Right renal pelvis (tissue), 4 donors: ENCODE data around the gene PLBD2. TPM values are rescaled to one million over a fixed set of nuclear protein-coding genes. Genes with fewer than 3 reads are reported as not detected.

Source experiments
- DNase-seq, 4 donors: peaks; one replicate each; pipeline ENCODE4 v3.0.0-alpha.2; 2013; ENCODE audit warnings: low read depth in 4 of 4, low spot score in 3 of 4, missing footprints in 1 of 4
- polyA plus RNA-seq, 4 donors: library from polyadenylated mRNA; unstranded; fragments of 120-200 nt; gene quantifications; one replicate each; pipeline ENCODE4 v1.2.1, GENCODE V29; 2013; ENCODE audit not compliant: insufficient read length in 4 of 4

The PLBD2 gene
- polyA plus RNA-seq, 4 donors, result 18.8 to 22.2 (median 20.9) TPM

- DNase-seq, result no peak
Observed at GRCh38 chr12:113438523-113439300, 80.3 kb downstream of the PLBD2 start.

DNA sequence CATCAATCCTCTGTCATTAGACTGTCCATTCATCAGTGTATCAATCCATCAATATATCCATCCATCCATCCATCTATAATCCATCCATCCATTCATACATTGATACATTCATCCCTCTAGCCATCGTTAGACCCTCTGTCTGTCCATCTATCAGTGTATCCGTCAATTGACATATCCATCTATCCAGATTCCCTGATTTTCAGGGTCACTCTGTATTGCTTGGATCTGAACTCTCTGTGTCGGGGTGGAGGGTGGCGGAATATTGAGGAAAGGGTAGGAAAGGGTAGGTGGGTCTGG is 80.9 kb downstream of the PLBD2 start:
- no peak for DNase-seq

DNA sequence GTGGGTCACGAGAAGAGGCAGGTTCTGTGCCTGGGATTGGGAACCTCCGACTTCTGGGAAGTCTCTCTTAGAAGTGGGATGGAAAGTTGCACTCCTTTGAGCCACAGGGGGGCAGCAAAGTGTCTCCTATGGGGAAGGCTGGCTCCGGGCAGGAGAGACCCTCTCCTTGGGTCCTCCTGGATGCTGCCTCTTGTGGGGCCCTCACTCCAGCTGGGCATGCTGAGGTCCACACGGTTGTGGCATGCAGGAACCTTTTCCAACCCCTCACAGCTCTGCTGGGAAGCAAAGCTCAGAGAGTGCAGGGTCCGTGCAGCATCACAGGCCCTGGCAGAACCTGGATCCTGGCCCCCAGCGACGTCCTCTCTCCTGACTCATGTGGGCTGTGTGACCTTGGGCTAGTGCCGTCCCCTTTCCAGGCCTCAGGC is 81.2 kb downstream of the PLBD2 start:
- DNase-seq, result no peak

- no peak for DNase-seq
Observed at GRCh38 chr12:113440336-113440735, 81.9 kb downstream of the PLBD2 start.

Other genes with a start within 250 kb of the PLBD2 start
- gene RASAL1, start 222.8 kb upstream of the PLBD2 start, polyA plus RNA-seq, result 10 to 100 TPM in 2 of 4 donors, 1 to 10 TPM in 2; 7.7 to 11.6 (median 10.3) TPM
- 1 to 10 TPM in 3 of 4 donors, under 1 TPM in 1; 0.91 to 1.5 (median 1.1) TPM for gene CFAP73, start 208.9 kb upstream of the PLBD2 start, polyA plus RNA-seq
- 100 to 1,000 TPM in 1 of 4 donors, 10 to 100 TPM in 3; 68.2 to 102 (median 74.7) TPM for gene DDX54, start 173.1 kb upstream of the PLBD2 start, polyA plus RNA-seq
- gene RITA1, start 172.9 kb upstream of the PLBD2 start, polyA plus RNA-seq, result 10 to 100 TPM; 16.5 to 22.1 (median 17.3) TPM
- gene TPCN1, start 137.1 kb upstream of the PLBD2 start, polyA plus RNA-seq, result 10 to 100 TPM; 27.3 to 37.7 (median 35.4) TPM
- gene SLC8B1, start 23.5 kb upstream of the PLBD2 start, polyA plus RNA-seq, result 10 to 100 TPM; 11.2 to 15.1 (median 14.3) TPM
- under 1 TPM in 2 of 4 donors, not detected in 2; 0.22 to 0.32 TPM for gene SDS, start 45.3 kb downstream of the PLBD2 start, polyA plus RNA-seq
- gene SDSL, start 63.8 kb downstream of the PLBD2 start, polyA plus RNA-seq, result 10 to 100 TPM; 10.9 to 15.7 (median 12.7) TPM
- not detected for gene LHX5, start 113.3 kb downstream of the PLBD2 start, polyA plus RNA-seq